NCI-H2171 (cell line): ENCODE measurements around the gene CITED4.

Experiments used
- DNase-seq: peaks from one replicate; lab custom pipeline; 2025; lab: John Stamatoyannopoulos, UW

The CITED4 gene

DNA sequence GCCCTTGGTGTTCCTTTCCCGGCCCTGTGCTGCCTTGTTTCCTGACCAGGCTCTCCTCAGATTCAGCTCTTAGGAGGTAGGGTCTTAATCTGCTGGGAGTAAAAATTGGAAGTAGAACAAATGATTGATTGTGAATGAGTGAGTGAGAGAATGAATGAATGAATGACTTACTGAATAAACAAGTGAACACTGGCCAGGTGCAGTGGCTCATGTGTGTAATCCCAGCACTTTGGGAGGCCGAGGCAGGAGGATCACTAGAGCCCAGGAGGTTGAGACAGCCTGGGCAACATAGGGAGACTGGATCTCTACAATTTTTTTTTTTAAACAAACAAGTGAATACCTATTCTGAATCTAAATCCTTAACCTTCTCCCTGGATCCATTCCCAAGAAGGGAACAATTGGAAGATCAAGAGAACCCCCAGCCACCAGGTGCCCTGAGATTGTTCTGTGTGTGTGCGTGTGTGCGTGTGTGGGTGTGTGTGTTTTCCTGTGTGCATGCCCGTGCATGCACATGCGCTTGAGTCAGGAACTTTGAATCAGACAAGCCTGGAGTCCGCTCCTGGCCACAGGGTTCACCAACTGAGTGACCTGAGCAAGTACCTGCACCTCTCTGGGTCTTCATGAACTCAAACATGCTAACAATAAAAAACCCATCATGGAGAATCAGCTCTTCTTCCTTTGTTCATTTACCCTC is 24.3 kb upstream of the CITED4 start:
- DNase-seq, result no peak

DNA sequence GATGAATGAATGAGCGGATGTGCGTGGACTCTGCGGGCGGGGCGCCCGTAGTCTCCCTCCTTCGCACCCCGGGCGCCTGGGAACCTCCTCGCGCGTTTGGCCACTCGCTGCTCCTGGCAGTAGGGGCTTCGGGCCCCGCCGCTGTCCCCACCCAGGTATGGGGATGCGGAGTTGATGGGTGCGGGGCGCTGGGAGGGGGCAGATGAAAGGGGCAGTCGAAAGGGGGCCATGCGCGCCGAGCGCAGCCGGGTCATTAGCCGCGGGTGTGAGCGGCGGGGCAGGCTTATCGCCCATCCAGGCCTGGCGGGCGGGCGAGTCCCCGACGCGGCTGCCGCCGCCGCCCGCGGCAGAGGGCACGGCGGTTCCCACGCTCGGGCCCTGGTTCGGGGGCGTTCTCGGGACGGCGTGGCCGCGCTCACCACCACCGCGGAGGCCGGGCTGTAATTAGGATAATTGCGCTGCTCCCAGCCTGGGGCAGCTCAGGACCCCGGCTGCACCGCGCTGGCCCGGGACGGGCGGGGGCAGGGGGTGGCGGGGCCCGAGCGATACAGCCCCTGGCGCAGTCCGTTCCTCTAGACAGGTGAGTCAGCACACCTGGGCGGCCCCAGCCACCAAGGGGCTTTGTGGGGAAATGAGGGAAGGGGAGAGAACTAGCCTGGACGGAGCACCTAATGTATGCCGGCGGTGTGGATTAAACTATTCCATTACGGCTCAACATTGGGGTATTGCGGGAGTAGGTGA is 22.1 kb upstream of the CITED4 start:
- DNase-seq, result no peak

- no peak for DNase-seq
Observed at GRCh38 chr1:40880813-40881549, 18.8 kb upstream of the CITED4 start.

DNA sequence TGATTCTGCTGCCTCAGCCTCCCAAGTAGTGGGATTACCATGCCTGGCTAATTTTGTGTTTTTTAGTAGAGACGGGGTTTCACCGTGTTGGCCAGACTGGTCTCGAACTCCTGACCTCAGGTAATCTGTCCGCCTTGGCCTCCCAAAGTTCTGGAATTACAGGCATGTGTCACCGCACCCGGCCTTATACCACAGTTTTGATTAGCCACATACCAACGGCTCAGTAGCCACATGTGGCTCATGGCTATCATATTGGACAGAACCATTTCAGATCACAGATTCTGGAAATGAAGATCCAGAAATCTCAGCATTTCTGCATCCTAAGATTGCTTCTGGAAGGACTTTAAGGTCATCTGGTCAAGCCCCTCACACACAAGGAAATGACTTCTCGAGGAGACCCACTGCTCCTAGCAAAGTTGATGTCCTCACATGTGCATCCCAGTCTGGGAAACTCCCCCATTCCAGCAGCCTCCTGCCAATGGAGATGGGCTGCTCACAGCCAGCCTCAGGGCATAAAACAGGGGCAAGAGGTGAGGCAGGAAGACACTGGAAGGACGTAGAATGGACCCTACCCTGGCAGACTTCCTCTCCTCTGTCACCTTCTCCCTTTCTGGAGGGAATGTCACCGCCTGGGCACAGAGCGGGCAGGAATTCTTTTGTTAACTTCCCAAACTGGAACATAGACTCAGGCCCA is 17.5 kb upstream of the CITED4 start:
- no peak for DNase-seq

DNA sequence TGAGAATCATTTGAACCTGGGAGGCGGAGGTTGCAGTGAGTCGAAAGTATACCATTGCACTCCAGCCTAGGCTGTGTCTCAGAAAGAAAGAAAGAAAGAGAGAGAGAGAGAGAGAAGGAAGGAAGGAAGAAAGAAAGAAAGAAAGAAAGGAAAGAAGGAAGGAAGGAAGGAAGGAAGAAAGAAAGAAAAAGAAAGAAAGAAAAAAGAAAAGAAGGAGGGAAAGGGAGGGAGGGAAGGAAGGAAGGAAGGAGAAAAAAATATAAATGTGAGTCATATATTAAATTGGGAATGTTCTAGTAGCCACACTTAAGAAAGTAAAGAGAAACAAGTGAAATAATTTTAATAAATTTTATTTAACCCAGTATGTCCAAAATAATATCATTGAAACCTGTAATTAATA is 16.7 kb upstream of the CITED4 start:
- DNase-seq, result no peak

- DNase-seq, result peak; percentile 92
Observed at GRCh38 chr1:40877698-40878097, 15.5 kb upstream of the CITED4 start.

DNA sequence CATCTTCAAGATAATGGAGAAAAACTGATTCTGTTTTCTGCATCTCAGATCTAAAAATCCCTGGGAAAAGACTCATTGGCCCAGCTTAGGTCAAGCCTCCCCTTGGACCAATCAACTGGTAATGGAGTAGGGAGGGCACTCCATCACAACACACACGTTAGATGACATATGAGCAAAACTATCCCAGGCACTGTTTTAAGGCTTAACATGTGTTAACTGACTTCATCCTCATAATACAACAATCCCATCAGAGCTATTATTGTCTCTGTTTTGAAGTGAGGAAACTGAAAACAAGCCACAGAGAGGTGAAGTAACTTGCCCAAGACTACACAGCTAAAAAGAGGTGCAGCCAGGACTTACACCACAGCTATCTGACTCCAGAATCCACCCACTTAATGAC is 14.7 kb upstream of the CITED4 start:
- no peak for DNase-seq

DNA sequence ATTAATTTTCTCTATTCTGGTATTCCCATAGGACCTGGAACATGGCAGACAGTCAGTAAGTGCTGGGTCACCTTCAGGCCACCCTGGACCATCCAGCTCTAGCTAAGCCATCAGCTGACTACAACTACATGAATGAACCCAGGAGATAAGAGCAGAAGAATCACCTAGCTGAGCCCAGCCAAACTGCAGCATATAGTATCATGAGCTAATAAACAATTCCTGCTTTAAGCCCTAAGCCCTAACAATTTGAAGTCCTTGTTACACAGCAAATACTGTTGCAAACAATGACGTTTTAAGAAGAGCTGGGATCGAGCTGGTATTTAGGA is 14.2 kb upstream of the CITED4 start:
- no peak for DNase-seq

- no peak for DNase-seq
Observed at GRCh38 chr1:40873863-40874472, 11.8 kb upstream of the CITED4 start.

DNA sequence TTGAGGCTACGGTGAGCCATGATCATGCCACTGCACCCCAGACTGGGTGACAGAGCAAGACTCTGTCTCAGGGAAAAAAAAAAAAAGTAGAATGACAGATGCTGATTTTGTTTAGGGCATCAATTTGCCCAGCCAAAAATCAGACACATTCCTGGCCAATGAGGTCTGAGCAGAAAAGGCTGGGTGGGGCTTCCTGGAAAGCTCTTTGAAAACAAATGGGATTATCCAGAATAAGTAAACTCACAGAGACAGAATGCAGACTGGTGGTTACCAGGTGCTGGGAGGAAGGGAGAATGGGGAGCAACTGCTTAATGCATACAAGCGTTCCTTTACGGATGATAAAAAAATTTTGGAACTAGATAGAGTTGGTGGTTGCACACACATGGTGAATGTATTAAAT is 10.1 kb upstream of the CITED4 start:
- DNase-seq, result peak; percentile 62

- no peak for DNase-seq
Observed at GRCh38 chr1:40870135-40870728, 8.1 kb upstream of the CITED4 start.

DNA sequence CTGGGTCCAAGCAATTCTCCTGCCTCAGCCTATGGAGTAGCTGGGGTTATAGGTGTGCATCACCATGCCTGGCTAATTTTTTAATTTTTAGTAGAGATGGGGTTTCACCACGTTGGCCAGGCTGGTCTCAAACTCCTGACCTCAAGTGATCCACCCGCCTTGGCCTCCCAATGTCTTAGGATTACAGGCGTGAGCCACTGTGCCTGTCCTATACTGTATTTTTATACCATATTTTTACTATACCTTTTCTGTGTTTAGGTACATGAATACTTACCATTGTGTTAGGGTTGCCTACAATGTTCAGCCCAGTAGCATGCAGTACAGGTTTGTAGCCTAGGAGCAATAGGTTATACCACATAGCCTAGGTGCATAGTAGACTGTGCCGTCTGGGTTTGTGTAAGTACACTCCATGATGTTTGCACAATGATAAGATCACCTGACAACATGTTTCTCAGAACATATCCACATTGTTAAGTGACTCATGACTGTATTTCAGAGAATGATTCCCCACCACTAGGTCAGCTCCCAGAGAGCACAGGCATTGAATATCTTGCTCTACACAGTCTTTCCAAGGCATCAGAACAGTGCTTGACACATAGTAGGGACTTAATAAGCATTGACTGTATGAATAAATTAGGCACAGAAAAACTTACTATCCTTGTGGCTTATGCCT is 6.0 kb upstream of the CITED4 start:
- no peak for DNase-seq

- peak; percentile 9 for DNase-seq
Observed at GRCh38 chr1:40861224-40862003, 749 bp downstream of the CITED4 start.

DNA sequence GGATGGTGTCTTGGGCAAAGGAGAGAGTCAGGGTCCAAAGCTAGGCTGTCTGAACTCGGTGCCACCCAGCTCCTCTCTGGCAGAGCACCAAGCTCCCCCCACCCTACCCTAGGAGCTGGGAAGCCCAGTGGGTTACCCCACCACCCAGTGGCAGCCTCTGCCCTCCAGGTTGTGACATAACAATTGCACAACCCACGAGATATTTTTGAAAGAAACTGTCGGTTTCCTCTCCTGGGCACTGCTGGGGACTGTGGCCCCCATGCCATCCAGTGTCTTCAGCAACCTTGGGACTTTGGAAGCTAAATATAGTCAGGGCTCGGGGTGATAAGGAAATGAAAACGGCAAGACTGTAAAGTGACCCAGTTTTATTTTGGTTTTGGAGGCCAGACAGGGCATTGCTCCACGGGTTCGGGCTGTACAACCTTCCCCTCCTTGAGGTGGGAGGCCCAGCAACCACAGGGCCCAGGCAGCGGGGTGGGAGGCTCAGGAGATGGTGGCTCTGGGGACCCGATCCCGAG is 1.4 kb downstream of the CITED4 start:
- DNase-seq, result no peak

GRCh38 chr1:40858856-40859416 is 3.2 kb downstream of the CITED4 start:
- peak; percentile 22 for DNase-seq

DNA sequence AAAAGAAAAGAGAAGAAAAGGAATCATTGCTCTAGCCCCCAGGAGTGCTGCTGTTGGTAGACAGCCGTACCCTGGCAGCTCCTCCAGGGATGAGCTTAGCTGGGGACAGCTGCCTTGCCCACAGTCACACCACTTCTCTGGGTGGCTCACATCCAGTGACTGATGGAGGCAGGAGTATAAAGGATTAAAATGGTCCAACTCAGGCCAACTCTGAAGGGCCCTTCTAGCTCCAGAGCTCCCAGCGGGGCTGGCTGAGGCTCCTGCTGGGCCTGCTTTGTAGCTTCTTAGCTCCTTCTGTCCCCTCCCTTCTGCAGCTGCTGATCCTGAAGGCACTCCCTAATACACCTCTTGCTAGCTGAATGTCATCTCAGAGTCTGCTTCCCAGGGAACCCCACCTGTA is 4.4 kb downstream of the CITED4 start:
- DNase-seq, result no peak

- no peak for DNase-seq
Observed at GRCh38 chr1:40856656-40857302, 5.4 kb downstream of the CITED4 start.

DNA sequence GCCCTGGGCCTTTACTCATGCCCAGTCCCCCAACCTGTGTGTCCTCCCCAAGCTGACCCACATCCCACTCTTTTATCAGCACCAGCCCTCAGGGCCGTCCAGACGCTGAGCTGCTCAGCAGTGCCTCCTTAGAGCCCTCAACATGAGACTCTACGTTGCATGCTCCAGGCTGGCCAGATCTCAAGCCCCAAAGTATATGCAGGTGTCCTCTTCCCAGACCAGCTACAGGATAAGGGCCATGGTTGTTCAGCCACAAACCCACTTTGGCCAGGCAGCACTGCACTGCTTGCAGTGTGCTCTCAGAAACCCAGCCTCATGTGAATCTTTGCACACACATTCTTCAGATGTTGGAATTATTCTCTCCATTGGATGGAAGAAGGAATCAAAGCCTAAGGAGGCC is 6.0 kb downstream of the CITED4 start:
- no peak for DNase-seq

DNA sequence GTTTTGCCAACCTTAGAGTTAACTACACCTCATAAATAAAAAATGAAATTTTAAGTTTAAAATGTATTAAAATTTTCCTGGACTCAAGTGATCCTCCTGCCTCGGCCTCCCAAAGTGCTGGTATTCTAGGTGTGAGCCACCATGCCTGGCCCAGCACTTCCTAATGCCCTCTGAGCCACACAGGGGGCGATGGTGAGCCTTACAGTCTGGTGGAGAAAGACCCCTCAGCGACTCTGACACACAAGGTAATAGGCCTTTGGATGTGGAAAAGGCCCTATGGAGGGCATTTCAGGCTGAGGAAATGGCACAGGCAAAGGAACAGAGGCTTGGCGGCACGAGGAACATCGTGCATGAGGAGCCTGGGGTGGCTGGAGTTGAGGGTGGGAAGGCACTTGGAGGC is 6.7 kb downstream of the CITED4 start:
- DNase-seq, result no peak

DNA sequence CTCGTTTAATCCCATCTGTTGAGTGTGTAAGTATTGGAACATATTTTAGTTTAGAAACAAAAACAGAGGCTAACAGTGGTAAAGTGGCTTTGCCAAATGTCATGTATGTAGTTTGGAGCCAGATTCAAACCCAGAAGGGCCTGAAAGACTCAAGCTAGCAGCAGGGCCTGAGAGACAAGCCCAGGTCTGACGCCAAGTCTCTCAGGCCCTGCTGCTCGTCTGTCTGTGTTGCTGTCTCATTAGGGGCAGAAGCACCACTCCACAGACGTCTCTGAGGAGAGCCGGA is 8.3 kb downstream of the CITED4 start:
- DNase-seq, result no peak
